ENCODE data around the gene PCDH7. TPM values are rescaled to one million over a fixed set of nuclear protein-coding genes. Genes with fewer than 3 reads are reported as not detected.
A peak's percentile ranks its signal among the peaks of the same experiment; 100 is the strongest.

PCDH7 gene
- total RNA-seq, 1 experiment from 2014 or later: 38.6 TPM

- DNase-seq (ENCODE audit: low spot score): no peak
These were observed 7.2 kb downstream of the PCDH7 start for GRCh38 chr4:30727409-30727808.

GRCh38 chr4:30728311-30728710 is 8.1 kb downstream of the PCDH7 start:
- no peak for DNase-seq (ENCODE audit: low spot score)

GRCh38 chr4:30743897-30744296 is 23.7 kb downstream of the PCDH7 start:
- no peak for DNase-seq (ENCODE audit: low spot score)

GRCh38 chr4:30744386-30744785 is 24.2 kb downstream of the PCDH7 start:
- DNase-seq (ENCODE audit: low spot score): no peak

- DNase-seq (ENCODE audit: low spot score): peak; percentile 22
These were observed 24.9 kb downstream of the PCDH7 start for GRCh38 chr4:30744957-30745640.

GRCh38 chr4:30746735-30747134 is 26.6 kb downstream of the PCDH7 start:
- DNase-seq (ENCODE audit: low spot score): no peak

- DNase-seq (ENCODE audit: low spot score): peak; percentile 31
These were observed 33.1 kb downstream of the PCDH7 start for GRCh38 chr4:30753316-30753715.

GRCh38 chr4:30754021-30754420 is 33.9 kb downstream of the PCDH7 start:
- peak; percentile 51 for DNase-seq (ENCODE audit: low spot score)

GRCh38 chr4:30755346-30755745 is 35.2 kb downstream of the PCDH7 start:
- DNase-seq (ENCODE audit: low spot score): no peak

GRCh38 chr4:30756553-30756952 is 36.4 kb downstream of the PCDH7 start:
- DNase-seq (ENCODE audit: low spot score): no peak

- DNase-seq (ENCODE audit: low spot score): peak; percentile 83
These were observed 37.2 kb downstream of the PCDH7 start for GRCh38 chr4:30757357-30757756.

- DNase-seq (ENCODE audit: low spot score): no peak
These were observed 40.4 kb downstream of the PCDH7 start for GRCh38 chr4:30760551-30760950.

GRCh38 chr4:30763321-30763727 is 43.2 kb downstream of the PCDH7 start:
- DNase-seq (ENCODE audit: low spot score): peak; percentile 49

- no peak for DNase-seq (ENCODE audit: low spot score)
These were observed 44.9 kb downstream of the PCDH7 start for GRCh38 chr4:30765022-30765421.

GRCh38 chr4:30767147-30767845 is 47.1 kb downstream of the PCDH7 start:
- DNase-seq (ENCODE audit: low spot score): no peak

- no peak for DNase-seq (ENCODE audit: low spot score)
These were observed 48.1 kb downstream of the PCDH7 start for GRCh38 chr4:30768277-30768676.

- no peak for DNase-seq (ENCODE audit: low spot score)
These were observed 48.9 kb downstream of the PCDH7 start for GRCh38 chr4:30769093-30769492.

GRCh38 chr4:30770049-30770549 is 49.9 kb downstream of the PCDH7 start:
- DNase-seq (ENCODE audit: low spot score): peak; percentile 65

- DNase-seq (ENCODE audit: low spot score): no peak
These were observed 50.6 kb downstream of the PCDH7 start for GRCh38 chr4:30770812-30771211.

- DNase-seq (ENCODE audit: low spot score): no peak
These were observed 56.3 kb downstream of the PCDH7 start for GRCh38 chr4:30776451-30776850.

- no peak for DNase-seq (ENCODE audit: low spot score)
These were observed 56.8 kb downstream of the PCDH7 start for GRCh38 chr4:30776921-30777415.
